Right cardiac atrium (tissue), 5 donors: ENCODE data around the gene SLC17A7. TPM values are rescaled to one million over a fixed set of nuclear protein-coding genes. Genes with fewer than 3 reads are reported as not detected.
A peak's percentile ranks its signal among the peaks of the same experiment; 100 is the strongest.

Experiments
- ATAC-seq, 2 donors: fragments of 200-7000 bp; cut with Tn5 transposase; one replicate each; pipeline versions ENCODE4 v1.8.0 to v1.9.1; 2020; ENCODE audit warnings: moderate library complexity in 2 of 2, mild to moderate bottlenecking in 1 of 2
- DNase-seq, 3 donors: peaks; one replicate each; pipeline ENCODE4 v3.0.0-alpha.2; 2020
- H3K27ac ChIP-seq: one replicate; pipeline ENCODE4 v1.5.1; 2013; ENCODE audit warnings: mild to moderate bottlenecking, low read length, control low read depth, moderate library complexity
- H3K27me3 ChIP-seq: one replicate; pipeline ENCODE4 v1.6.1; 2013; ENCODE audit not compliant: control insufficient read depth, insufficient read depth
- H3K4me1 ChIP-seq: one replicate; pipeline ENCODE4 v1.6.1; 2013; ENCODE audit warnings: low read length; ENCODE audit not compliant: control insufficient read depth, insufficient read depth
- H3K4me3 ChIP-seq: one replicate; pipeline ENCODE4 v1.5.1; 2013; ENCODE audit warnings: low read length, control low read depth
- H3K9me3 ChIP-seq: one replicate; pipeline ENCODE4 v1.6.1; 2013; ENCODE audit warnings: low read length; ENCODE audit not compliant: control insufficient read depth
- WGBS: extraction: QIAGEN DNeasy Blood & Tissue Kit; methylation state at CpG from one replicate; pipeline ENCODE4 v1.1.7; 2013; 5-methylcytosine and 5-hydroxymethylcytosine counted together
- intact Hi-C, 4 donors: fragments of 100-400 bp; cut with DNase I; formaldehyde crosslinking; loops; one replicate each; pipeline versions ENCODE4 v1.11.0 to v1.14.0; 2022 to 2023
- polyA plus RNA-seq: library from polyadenylated mRNA; stranded (reverse); fragments of 200-250 nt; gene quantifications from one replicate; pipeline ENCODE4 v1.2.3, GENCODE V29; 2013
- total RNA-seq, 4 donors: library from RNA; stranded (reverse); fragmentation: NEBNext Ultra II Directional; extraction: Animal tissue kit (Norgen Biotek cat#: 25700); gene quantifications; one replicate each; pipeline ENCODE4 v1.2.1, GENCODE V29; 2021
- donor health status: healthy with polysubstance abuse.
- donor health status: DM: no; HTN: yes; CAD: no.
- donor health status: DM: no; HTN: no; CAD: no.
- donor health status: DM: no; HTN: yes; CAD: no; lungs with severe emphysema.
- donor health status: DM: yes; HTN: yes; CAD: no.

The SLC17A7 gene
- total and polyA plus RNA-seq, 5 donors = 0.48 to 1.2 (median 1.0) TPM

- H3K27me3 ChIP-seq = no peaks in the 10 kb centered on the region
- H3K27ac ChIP-seq = no peak overlapping the region
- intact Hi-C loops = no loop called here
- DNase-seq (no peak), ATAC-seq (no peak)
- no peaks in the 10 kb centered on the region for H3K4me1 ChIP-seq
- no peak overlapping the region for H3K4me3 ChIP-seq
- no peaks in the 10 kb centered on the region for H3K9me3 ChIP-seq
- 81% methylated on average over 6 of the region's 6 CpGs for WGBS
Observed at GRCh38 chr19:49400029-49400428, 41.3 kb downstream of the SLC17A7 start.

GRCh38 chr19:49398931-49399330 is 42.4 kb downstream of the SLC17A7 start:
- no peak overlapping the region for H3K27ac ChIP-seq
- no peaks in the 10 kb centered on the region for H3K4me1 ChIP-seq
- intact Hi-C loops = loop anchor here in 1 of 4 donors (5.0 kb wide), 1 partner anchor 38 kb away; no protein-coding TSS in a partner anchor
- DNase-seq (no peak), ATAC-seq (no peak)
- no peaks in the 10 kb centered on the region for H3K27me3 ChIP-seq
- H3K4me3 ChIP-seq = no peak overlapping the region
- no peaks in the 10 kb centered on the region for H3K9me3 ChIP-seq
- WGBS = 78% methylated on average over 6 of the region's 6 CpGs

- DNase-seq (no peak), ATAC-seq (no peak)
- no peak overlapping the region for H3K27ac ChIP-seq
- H3K4me3 ChIP-seq = no peak overlapping the region
- intact Hi-C loops = loop anchor here in 1 of 4 donors (5.0 kb wide), 1 partner anchor 39 kb away; no protein-coding TSS in a partner anchor
- no peaks in the 10 kb centered on the region for H3K9me3 ChIP-seq
- H3K4me1 ChIP-seq = no peaks in the 10 kb centered on the region
- no peaks in the 10 kb centered on the region for H3K27me3 ChIP-seq
- WGBS = 67% methylated on average over 11 of the region's 11 CpGs
Observed at GRCh38 chr19:49398001-49398615, 43.2 kb downstream of the SLC17A7 start.

GRCh38 chr19:49396738-49397505 is 44.4 kb downstream of the SLC17A7 start:
- no peak for DNase-seq
- Histone ChIP-seq H3K27ac (no peak overlapping the region), H3K4me1 (no peaks in the 10 kb centered on the region), H3K27me3 (no peaks in the 10 kb centered on the region), H3K9me3 (no peaks in the 10 kb centered on the region), H3K4me3 (no peak overlapping the region)
- 75% methylated on average over 8 of the region's 8 CpGs for WGBS
- no peak for ATAC-seq
- intact Hi-C loops = loop anchor here in 1 of 4 donors (5.0 kb wide), 1 partner anchor 40 kb away; no protein-coding TSS in a partner anchor

- WGBS = 72% methylated on average over 15 of the region's 15 CpGs
- Histone ChIP-seq H3K4me3 (no peak overlapping the region), H3K27ac (no peak overlapping the region), H3K27me3 (no peaks in the 10 kb centered on the region), H3K4me1 (no peaks in the 10 kb centered on the region), H3K9me3 (no peaks in the 10 kb centered on the region)
- intact Hi-C loops = loop anchor here in 1 of 4 donors (5.0 kb wide), 1 partner anchor 42 kb away; no protein-coding TSS in a partner anchor
- DNase-seq = peak in 1 of 3 donors; percentile 37
- no peak for ATAC-seq
Observed at GRCh38 chr19:49395581-49396407, 45.5 kb downstream of the SLC17A7 start.

GRCh38 chr19:49393881-49394280 is 47.4 kb downstream of the SLC17A7 start:
- Histone ChIP-seq H3K9me3 (no peaks in the 10 kb centered on the region), H3K27me3 (no peaks in the 10 kb centered on the region), H3K4me1 (no peaks in the 10 kb centered on the region), H3K4me3 (no peak overlapping the region), H3K27ac (no peak overlapping the region)
- DNase-seq (no peak), ATAC-seq (no peak)
- WGBS = 57% methylated on average over 5 of the region's 5 CpGs
- intact Hi-C loops = loop anchor here in 2 of 4 donors (5.0 kb wide), 2 partner anchors 33 to 48 kb away; partner anchors contain the start of genes SLC17A7 (in 2 of the 2) and GFY (in 1 of the 2)

- no peak overlapping the region for H3K27ac ChIP-seq
- H3K27me3 ChIP-seq = no peaks in the 10 kb centered on the region
- ATAC-seq = peak; percentile 80 to 83
- DNase-seq = peak; percentile 78 to 89 (median 89)
- H3K9me3 ChIP-seq = no peaks in the 10 kb centered on the region
- WGBS = 18% methylated on average over 13 of the region's 14 CpGs
- no peak overlapping the region for H3K4me3 ChIP-seq
- intact Hi-C loops = loop anchor here in 3 of 4 donors (1.0 to 5.0 kb wide), 3 partner anchors 36 to 52 kb away; partner anchors contain the start of genes SLC17A7 (in 2 of the 3) and GFY (in 1 of the 3)
- no peaks in the 10 kb centered on the region for H3K4me1 ChIP-seq
Observed at GRCh38 chr19:49391581-49392399, 49.5 kb downstream of the SLC17A7 start.

- DNase-seq (no peak), ATAC-seq (peak in 1 of 2 donors; percentile 22)
- Histone ChIP-seq H3K27ac (no peak overlapping the region), H3K4me3 (no peak overlapping the region), H3K4me1 (no peaks in the 10 kb centered on the region), H3K9me3 (no peaks in the 10 kb centered on the region), H3K27me3 (no peaks in the 10 kb centered on the region)
- intact Hi-C loops = loop anchor here in 2 of 4 donors (5.0 kb wide), 2 partner anchors 36 to 51 kb away; partner anchors contain the start of genes SLC17A7 (in 2 of the 2) and GFY (in 1 of the 2)
- 41% methylated on average over 9 of the region's 9 CpGs for WGBS
Observed at GRCh38 chr19:49390929-49391359, 50.4 kb downstream of the SLC17A7 start.

- Histone ChIP-seq H3K27me3 (no peaks in the 10 kb centered on the region), H3K4me1 (no peaks in the 10 kb centered on the region), H3K4me3 (no peak overlapping the region), H3K27ac (no peak overlapping the region), H3K9me3 (no peaks in the 10 kb centered on the region)
- intact Hi-C loops = loop anchor here in 2 of 4 donors (5.0 kb wide), 2 partner anchors 37 to 52 kb away; partner anchors contain the start of genes SLC17A7 (in 2 of the 2) and GFY (in 1 of the 2)
- ATAC-seq (no peak), DNase-seq (no peak)
- 59% methylated on average over 26 of the region's 26 CpGs for WGBS
Observed at GRCh38 chr19:49390131-49390928, 51.0 kb downstream of the SLC17A7 start.
